BE2C (cell line): ENCODE results near the gene ANGPT4.

Experiments
- DNase-seq: peaks from one replicate; pipeline ENCODE4 v3.0.0-alpha.2; 2020
- H3K27me3 ChIP-seq: fragments of 250-450 bp; sonication (Bioruptor Pico); 2 replicates; pipeline ENCODE4 v1.5.1; 2020; ENCODE audit warnings: mild to moderate bottlenecking
- H3K36me3 ChIP-seq: fragments of 250-450 bp; sonication (Bioruptor Pico); 2 replicates; pipeline ENCODE4 v1.5.1; 2020; ENCODE audit warnings: mild to moderate bottlenecking
- H3K4me1 ChIP-seq: fragments of 250-450 bp; sonication (Bioruptor Pico); 2 replicates; pipeline ENCODE4 v1.5.1; 2020
- H3K4me3 ChIP-seq: 2 replicates; pipeline ENCODE4 v1.5.1; 2011; ENCODE audit warnings: low read depth, low read length
- H3K9me3 ChIP-seq: fragments of 250-450 bp; sonication (Bioruptor Pico); 2 replicates; pipeline ENCODE4 v1.5.1; 2020
- TF ChIP-seq, protein P1 (sequence below): IDR thresholded peaks from 2 replicates; pipeline ENCODE4 v1.5.1; 2012; ENCODE audit warnings: mild to moderate bottlenecking, low read depth, low read length

The ANGPT4 gene

DNA sequence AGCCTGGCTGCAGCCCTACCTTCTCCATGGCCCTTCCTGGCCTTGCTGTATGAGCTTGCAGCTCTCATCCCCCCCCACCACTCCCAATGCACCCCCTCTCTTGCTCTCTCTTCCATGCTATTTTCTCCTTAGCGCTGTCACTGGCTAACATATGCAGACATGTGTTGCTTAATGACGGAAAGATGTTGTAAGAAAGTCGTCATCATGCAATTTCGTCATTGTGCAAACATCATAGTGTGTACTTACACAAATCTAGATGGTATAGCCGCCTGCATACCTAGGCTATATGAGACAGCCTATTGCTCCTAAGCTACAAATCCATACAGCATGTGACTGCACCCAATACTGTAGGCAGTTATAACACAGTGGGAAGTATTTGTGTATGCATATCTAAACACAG lies 27.0 kb downstream of the ANGPT4 start:
- Histone ChIP-seq H3K9me3 (no peaks in the 10 kb centered on the region), H3K4me3 (no peak overlapping the region), H3K36me3 (no peaks in the 10 kb centered on the region), H3K27me3 (no peaks in the 10 kb centered on the region), H3K4me1 (no peaks in the 10 kb centered on the region)
- no peak for DNase-seq
- TF ChIP-seq, protein P1, sequence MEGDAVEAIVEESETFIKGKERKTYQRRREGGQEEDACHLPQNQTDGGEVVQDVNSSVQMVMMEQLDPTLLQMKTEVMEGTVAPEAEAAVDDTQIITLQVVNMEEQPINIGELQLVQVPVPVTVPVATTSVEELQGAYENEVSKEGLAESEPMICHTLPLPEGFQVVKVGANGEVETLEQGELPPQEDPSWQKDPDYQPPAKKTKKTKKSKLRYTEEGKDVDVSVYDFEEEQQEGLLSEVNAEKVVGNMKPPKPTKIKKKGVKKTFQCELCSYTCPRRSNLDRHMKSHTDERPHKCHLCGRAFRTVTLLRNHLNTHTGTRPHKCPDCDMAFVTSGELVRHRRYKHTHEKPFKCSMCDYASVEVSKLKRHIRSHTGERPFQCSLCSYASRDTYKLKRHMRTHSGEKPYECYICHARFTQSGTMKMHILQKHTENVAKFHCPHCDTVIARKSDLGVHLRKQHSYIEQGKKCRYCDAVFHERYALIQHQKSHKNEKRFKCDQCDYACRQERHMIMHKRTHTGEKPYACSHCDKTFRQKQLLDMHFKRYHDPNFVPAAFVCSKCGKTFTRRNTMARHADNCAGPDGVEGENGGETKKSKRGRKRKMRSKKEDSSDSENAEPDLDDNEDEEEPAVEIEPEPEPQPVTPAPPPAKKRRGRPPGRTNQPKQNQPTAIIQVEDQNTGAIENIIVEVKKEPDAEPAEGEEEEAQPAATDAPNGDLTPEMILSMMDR = no peak

DNA sequence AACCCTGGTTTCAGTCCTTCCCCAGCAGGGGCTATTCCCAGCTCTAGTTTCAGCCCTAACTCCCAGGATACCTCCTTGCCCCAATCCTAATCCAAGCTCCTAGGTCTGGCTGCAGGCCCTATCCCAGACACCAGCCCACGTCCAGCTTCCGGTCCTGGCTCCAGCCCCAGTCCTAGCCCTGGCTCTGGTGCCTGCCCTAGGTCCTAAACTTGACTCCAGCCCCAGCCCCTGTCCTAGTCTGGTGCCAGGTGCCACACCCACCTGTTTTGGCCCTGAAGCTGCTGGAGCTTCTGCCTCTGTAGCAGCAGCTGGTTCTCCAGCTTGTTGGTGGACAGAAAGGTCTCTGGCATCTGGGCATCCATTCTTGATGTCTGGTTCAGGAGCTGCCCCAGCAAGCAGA lies 28.1 kb downstream of the ANGPT4 start:
- no peaks in the 10 kb centered on the region for H3K4me1 ChIP-seq
- TF ChIP-seq, protein P1 = no peak
- no peak for DNase-seq
- no peaks in the 10 kb centered on the region for H3K27me3 ChIP-seq
- H3K4me3 ChIP-seq = no peak overlapping the region
- H3K9me3 ChIP-seq = no peaks in the 10 kb centered on the region
- H3K36me3 ChIP-seq = no peaks in the 10 kb centered on the region

DNA sequence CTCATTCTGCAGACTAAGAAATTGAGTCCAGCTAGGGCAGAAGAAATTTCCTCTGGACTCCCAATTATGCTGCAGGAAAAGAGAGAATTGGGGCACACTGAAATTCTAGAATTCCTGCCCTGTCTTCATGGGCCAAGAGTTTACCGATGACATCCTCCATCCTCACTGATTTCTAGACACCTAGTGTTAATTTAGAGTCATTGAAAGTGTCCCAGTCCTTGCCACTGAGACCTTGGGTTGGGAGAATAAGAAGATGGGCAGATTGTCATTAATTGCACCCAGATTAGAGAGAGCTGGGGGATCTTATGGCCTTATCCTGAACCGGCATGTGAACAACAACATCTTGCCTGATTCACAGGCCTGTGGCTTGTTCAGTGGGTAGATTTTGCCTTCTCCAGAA lies 29.0 kb downstream of the ANGPT4 start:
- no peaks in the 10 kb centered on the region for H3K27me3 ChIP-seq
- H3K36me3 ChIP-seq = no peaks in the 10 kb centered on the region
- no peak overlapping the region for H3K4me3 ChIP-seq
- DNase-seq = no peak
- no peaks in the 10 kb centered on the region for H3K4me1 ChIP-seq
- no peaks in the 10 kb centered on the region for H3K9me3 ChIP-seq
- TF ChIP-seq, protein P1 = no peak

DNA sequence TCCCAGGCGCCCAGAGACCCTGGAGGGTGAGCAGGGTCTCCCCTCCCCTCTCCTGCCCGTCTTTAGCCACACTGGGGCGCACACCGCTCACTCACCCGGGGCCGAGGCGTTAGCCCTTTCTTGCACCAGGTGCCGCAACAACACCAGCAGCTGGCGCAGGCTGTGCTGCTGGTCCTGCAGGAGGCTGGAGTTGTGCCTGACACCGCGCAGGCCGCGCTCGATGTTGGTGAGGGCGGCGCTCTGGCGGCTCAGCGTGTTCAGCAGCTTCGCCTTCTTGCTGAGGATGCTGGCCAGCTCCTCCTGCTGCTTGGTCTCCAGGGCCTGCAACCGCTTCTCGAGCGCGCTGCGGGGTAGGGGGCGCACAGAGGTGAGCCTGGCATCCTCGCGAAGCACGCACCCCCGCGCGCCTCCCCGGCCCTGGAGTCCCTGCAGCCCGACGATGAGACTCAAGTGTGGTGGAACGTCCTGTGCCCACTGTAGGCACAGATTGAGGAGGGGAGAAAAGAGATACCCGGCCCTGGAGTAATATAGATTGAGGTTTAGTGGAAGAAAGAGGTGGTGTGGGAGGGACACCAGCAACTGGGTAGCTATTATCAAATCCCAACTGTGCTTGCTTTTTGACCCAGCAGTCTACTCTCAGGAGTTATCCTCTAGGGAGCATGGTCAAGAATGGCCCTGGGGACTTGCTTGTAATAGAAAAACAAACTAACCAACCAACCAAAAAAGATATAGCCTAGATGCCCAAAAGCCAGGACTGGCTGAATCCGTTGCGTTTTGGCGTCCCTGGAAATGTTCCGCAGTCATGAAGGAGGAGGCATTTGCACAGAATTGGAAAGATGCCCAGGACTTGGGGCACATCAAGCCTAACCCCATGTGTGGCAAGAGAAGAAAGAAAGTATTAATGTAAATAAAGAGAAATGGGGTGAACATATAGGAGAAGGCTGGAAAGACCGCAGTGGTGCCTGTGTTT lies 30.9 kb downstream of the ANGPT4 start:
- no peaks in the 10 kb centered on the region for H3K9me3 ChIP-seq
- DNase-seq = peak; percentile 19
- H3K27me3 ChIP-seq = no peaks in the 10 kb centered on the region
- H3K4me1 ChIP-seq = no peaks in the 10 kb centered on the region
- H3K4me3 ChIP-seq = no peak overlapping the region
- H3K36me3 ChIP-seq = no peaks in the 10 kb centered on the region
- TF ChIP-seq, protein P1 = no peak

DNA sequence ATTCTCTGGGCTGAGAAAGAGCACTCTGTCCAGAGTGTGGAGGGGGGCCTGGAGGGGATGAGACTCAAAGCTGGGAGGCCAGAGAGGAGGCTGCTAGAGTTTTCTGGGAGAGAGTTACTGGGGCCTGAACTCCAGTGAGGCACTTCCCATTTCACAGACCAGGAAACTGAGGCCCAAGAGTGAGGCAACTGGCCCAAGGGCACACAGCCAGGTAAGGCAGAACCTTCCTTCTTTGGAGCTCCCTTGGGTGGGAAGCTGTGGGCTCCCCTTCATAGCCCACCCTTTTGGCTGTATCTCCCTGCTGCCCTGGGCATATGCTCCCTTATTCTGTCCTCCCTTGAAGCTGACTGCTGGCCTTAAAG lies 34.4 kb downstream of the ANGPT4 start:
- Histone ChIP-seq H3K4me3 (no peak overlapping the region), H3K36me3 (no peaks in the 10 kb centered on the region), H3K4me1 (no peaks in the 10 kb centered on the region), H3K27me3 (no peaks in the 10 kb centered on the region), H3K9me3 (no peaks in the 10 kb centered on the region)
- TF ChIP-seq, protein P1 = no peak
- no peak for DNase-seq

DNA sequence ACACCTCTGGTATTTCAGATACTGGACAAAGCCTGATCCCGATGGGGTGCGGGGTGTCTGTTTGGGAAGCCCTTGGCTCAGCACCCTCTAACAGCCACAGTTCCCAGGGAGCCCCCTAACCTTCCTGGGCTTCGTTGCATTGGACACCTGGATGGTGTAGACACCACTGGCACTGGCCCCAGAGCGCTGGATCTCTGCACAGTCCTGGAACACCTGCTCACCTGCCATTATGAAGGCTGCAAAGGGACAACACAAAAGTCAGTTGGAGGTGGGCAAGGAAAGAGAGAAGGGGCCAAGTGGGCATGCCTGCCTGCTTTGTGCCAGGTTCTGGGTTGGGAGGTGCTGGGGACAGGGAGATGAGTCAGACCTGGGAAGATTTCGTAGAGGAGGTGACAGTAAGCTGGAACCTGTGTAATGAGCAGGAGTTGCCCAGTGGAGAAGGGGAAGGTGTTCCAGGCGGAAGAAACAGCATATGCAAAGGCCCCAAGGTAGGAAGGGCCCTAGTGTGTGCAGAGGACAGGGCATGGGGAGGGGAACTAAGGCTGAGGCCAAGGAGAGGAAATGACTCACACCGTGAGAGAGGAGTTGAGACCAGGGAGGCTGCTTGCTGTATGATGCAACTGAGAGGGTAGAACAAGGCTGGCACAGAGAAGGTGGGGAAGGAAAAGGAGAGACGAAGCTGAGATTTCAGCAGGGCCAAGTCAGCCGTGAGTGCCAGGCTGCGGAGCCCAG lies 34.9 kb downstream of the ANGPT4 start:
- Histone ChIP-seq H3K9me3 (no peaks in the 10 kb centered on the region), H3K27me3 (no peaks in the 10 kb centered on the region), H3K4me1 (no peaks in the 10 kb centered on the region), H3K4me3 (no peak overlapping the region), H3K36me3 (no peaks in the 10 kb centered on the region)
- TF ChIP-seq, protein P1 = no peak
- DNase-seq = no peak
